ENCODE measurements around the gene BMAL1. TPM values are rescaled to one million over a fixed set of nuclear protein-coding genes. Genes with fewer than 3 reads are reported as not detected.

The BMAL1 gene
- total and polyA plus RNA-seq, 2 donors = 12.2 to 16.4 TPM

DNA sequence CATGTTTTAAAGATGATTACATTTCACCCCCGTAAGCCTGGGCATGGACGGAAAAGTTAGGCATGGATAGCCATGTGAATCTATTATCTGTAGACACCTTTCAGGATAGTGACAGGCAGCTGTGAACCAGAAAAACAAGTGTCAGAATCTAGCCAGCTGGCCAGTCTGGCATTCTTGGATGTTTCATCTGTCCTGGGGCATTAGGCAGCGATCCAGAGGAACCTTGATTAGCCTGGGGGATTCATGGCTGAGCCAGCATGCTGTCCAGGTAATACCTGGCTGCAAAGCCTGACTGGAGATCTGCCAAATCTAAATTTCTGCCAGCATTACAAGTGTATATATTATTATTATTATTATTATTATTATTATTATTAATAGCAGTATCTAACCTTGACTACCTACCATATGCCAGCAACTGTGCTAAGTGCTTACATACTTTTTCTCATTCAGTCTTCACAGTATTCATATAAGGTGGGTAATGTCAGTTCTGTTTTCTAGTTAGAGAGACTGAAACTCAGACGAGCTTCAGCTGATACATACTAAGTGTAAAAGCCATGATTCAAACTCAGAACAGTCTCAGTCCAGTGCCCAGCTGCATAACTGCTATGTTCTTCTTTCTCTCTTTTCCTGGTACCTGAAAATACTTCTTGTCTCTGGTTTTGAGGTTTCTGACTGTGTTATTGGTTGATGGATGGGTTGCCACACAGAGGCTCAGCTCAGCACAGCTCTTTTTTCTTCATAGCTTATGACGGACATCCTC lies 12.8 kb downstream of the BMAL1 start:
- H3K4me3 ChIP-seq (ENCODE audit: low read depth, low read length) = no peak overlapping the region
- H3K27ac ChIP-seq (ENCODE audit: low read depth) = no peak overlapping the region
- no peak for DNase-seq (ENCODE audit: extremely low spot score)
- 87% methylated on average over 5 of the region's 5 CpGs for WGBS
- no peaks in the 10 kb centered on the region for H3K4me1 ChIP-seq (ENCODE audit: insufficient read depth)
- H3K36me3 ChIP-seq (ENCODE audit: insufficient read depth) = no peaks in the 10 kb centered on the region

DNA sequence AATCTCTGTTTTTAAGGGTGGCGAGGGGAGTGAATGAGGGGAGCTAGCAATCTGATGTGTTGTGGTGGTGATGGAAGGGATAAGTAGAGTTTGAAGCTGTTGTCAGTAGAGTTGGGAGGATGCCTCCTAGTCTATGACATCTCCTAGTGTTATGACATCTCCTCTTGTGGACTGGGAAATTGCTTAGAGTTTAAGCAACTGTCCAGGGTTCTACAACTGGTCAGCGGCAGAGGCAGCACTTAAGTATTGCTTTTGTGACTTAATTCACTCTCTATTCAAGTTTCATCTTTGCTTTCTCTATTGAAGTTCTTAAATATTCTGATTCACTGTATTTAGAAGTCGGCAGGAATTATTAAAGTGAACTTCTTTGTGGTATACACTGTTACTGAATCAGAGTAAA lies 13.8 kb downstream of the BMAL1 start:
- WGBS = 92% methylated on average over 3 of the region's 3 CpGs
- Histone ChIP-seq H3K4me3 (ENCODE audit: low read depth, low read length) (no peak overlapping the region), H3K27ac (ENCODE audit: low read depth) (no peak overlapping the region), H3K36me3 (ENCODE audit: insufficient read depth) (no peaks in the 10 kb centered on the region), H3K4me1 (ENCODE audit: insufficient read depth) (no peaks in the 10 kb centered on the region)
- no peak for DNase-seq (ENCODE audit: extremely low spot score)

DNA sequence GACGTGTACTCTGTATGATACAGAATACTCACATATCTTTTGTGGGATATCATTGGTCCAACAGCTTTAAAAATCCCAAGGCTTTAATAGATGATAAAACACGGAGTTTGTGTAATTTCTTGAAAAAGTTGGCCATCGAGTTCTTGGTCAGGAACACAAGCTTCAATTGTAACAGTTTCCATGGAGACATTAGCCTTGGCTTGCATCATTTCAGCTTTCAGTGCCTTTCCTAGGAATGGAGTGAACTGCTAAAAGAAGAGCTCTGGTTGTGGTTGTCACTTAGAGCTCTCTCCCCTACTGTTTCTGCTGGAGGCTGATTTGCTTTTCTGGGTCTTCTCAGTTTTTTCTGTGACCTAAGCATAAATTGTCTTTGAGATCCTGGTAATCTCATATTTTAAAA lies 14.2 kb downstream of the BMAL1 start:
- Histone ChIP-seq H3K4me3 (ENCODE audit: low read depth, low read length) (no peak overlapping the region), H3K36me3 (ENCODE audit: insufficient read depth) (no peaks in the 10 kb centered on the region), H3K4me1 (ENCODE audit: insufficient read depth) (no peaks in the 10 kb centered on the region), H3K27ac (ENCODE audit: low read depth) (no peak overlapping the region)
- DNase-seq (ENCODE audit: extremely low spot score) = no peak
- 70% methylated on average over 3 of the region's 3 CpGs for WGBS

DNA sequence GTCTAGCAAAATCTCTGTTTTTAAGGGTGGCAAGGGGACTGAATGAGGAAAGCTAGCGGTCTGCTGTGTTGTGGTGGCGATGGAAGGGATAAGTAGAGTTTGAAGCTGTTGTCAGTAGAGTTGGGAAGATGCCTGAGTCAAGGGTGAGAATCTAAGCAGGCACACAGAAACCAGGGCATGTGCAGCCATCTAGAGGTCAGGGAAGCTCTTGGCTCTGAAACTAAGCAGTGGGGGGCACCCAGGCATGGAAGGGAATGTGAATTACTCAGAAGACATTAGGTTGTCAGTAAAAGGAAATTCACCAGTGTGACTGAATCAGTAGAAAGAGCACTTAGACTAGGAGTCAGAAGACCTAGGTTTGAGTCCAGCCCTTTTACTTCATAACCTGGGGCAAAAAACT lies 15.4 kb downstream of the BMAL1 start:
- no peak for DNase-seq (ENCODE audit: extremely low spot score)
- Histone ChIP-seq H3K27ac (ENCODE audit: low read depth) (no peak overlapping the region), H3K4me3 (ENCODE audit: low read depth, low read length) (no peak overlapping the region), H3K4me1 (ENCODE audit: insufficient read depth) (no peaks in the 10 kb centered on the region), H3K36me3 (ENCODE audit: insufficient read depth) (no peaks in the 10 kb centered on the region)
- 98% methylated on average over 2 of the region's 2 CpGs for WGBS

DNA sequence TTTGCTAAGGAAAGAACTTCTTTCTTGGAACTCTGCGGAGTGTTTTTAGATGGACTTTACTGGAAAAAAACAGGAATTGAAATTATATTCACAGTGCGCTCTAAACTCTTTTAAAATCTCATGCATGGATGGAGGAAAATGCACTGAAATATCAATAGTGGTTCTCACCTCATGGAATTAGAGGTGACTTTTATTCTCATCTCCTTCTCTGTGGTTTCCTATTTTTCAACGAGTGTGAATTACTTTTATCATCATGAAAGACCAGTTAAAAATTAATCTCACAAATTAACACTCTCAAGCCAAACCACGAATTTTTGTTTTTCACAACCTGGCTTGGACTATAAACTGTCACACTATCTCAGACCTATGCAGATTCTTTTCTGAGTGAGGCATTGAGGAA lies 16.6 kb downstream of the BMAL1 start:
- no peak for DNase-seq (ENCODE audit: extremely low spot score)
- no peaks in the 10 kb centered on the region for H3K36me3 ChIP-seq (ENCODE audit: insufficient read depth)
- no peak overlapping the region for H3K4me3 ChIP-seq (ENCODE audit: low read depth, low read length)
- H3K4me1 ChIP-seq (ENCODE audit: insufficient read depth) = no peaks in the 10 kb centered on the region
- WGBS = 72% methylated on average over 4 of the region's 4 CpGs
- no peak overlapping the region for H3K27ac ChIP-seq (ENCODE audit: low read depth)

GRCh38 chr11:13294771-13295579 lies 17.4 kb downstream of the BMAL1 start:
- Histone ChIP-seq H3K4me3 (ENCODE audit: low read depth, low read length) (no peak overlapping the region), H3K36me3 (ENCODE audit: insufficient read depth) (no peaks in the 10 kb centered on the region), H3K4me1 (ENCODE audit: insufficient read depth) (no peaks in the 10 kb centered on the region), H3K27ac (ENCODE audit: low read depth) (no peak overlapping the region)
- whole genome bisulfite sequencing = 82% methylated on average over 9 of the region's 9 CpGs
- DNase-seq (ENCODE audit: extremely low spot score) = no peak

GRCh38 chr11:13297308-13297916 lies 19.8 kb downstream of the BMAL1 start:
- WGBS = 94% methylated on average over 5 of the region's 5 CpGs
- no peak for DNase-seq (ENCODE audit: extremely low spot score)
- no peaks in the 10 kb centered on the region for H3K36me3 ChIP-seq (ENCODE audit: insufficient read depth)
- no peak overlapping the region for H3K27ac ChIP-seq (ENCODE audit: low read depth)
- H3K4me1 ChIP-seq (ENCODE audit: insufficient read depth) = no peaks in the 10 kb centered on the region
- H3K4me3 ChIP-seq (ENCODE audit: low read depth, low read length) = no peak overlapping the region

DNA sequence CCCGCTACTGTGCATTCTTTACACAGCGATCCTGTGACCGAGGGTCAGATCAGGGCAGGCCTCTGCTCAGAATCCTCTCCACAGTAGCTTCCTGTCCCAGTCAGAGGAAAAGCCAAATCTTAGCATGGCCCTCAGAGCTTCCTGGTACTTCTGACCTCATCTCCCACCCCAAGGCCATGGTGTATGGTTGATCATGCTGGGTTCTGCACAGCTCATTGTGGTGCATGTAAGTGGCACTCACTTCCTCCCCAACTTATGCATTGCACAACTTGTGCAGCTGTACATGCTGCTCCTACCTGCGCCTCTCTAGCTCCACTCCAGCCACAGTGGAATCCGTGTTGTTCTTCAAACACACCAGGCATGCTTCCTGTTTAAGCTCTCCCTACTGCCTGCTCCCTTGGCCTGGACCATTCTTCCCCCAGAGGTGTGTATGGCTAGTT lies 20.3 kb downstream of the BMAL1 start:
- DNase-seq (ENCODE audit: extremely low spot score) = no peak
- Histone ChIP-seq H3K4me1 (ENCODE audit: insufficient read depth) (no peaks in the 10 kb centered on the region), H3K36me3 (ENCODE audit: insufficient read depth) (no peaks in the 10 kb centered on the region), H3K4me3 (ENCODE audit: low read depth, low read length) (no peak overlapping the region), H3K27ac (ENCODE audit: low read depth) (no peak overlapping the region)
- 72% methylated on average over 5 of the region's 5 CpGs for WGBS

- no peaks in the 10 kb centered on the region for H3K36me3 ChIP-seq (ENCODE audit: insufficient read depth)
- no peaks in the 10 kb centered on the region for H3K4me1 ChIP-seq (ENCODE audit: insufficient read depth)
- no peak overlapping the region for H3K4me3 ChIP-seq (ENCODE audit: low read depth, low read length)
- 82% methylated on average over 4 of the region's 4 CpGs for WGBS
- no peak for DNase-seq (ENCODE audit: extremely low spot score)
- no peak overlapping the region for H3K27ac ChIP-seq (ENCODE audit: low read depth)
Observed at GRCh38 chr11:13298765-13299164, 21.2 kb downstream of the BMAL1 start.

DNA sequence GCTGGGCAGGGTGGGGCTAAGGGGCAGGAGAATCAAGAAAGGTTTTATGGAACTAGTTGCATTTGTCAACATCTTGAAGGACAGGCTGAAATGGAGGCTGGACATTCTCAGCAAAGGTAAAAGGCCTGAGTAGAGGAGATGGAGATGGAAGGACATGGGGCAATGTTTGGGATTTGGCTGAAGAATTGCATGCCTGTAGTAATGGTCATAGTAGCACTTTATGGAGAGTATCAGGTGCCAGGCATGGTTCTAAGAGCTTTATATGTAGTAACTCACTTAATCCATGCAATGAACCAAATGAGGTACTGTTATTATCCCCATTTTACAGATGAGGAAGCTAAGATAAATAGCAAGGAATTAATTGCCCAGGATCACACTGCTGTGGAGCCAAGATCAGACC lies 23.9 kb downstream of the BMAL1 start:
- H3K27ac ChIP-seq (ENCODE audit: low read depth) = no peak overlapping the region
- H3K4me3 ChIP-seq (ENCODE audit: low read depth, low read length) = no peak overlapping the region
- no peaks in the 10 kb centered on the region for H3K4me1 ChIP-seq (ENCODE audit: insufficient read depth)
- H3K36me3 ChIP-seq (ENCODE audit: insufficient read depth) = no peaks in the 10 kb centered on the region
- no peak for DNase-seq (ENCODE audit: extremely low spot score)

DNA sequence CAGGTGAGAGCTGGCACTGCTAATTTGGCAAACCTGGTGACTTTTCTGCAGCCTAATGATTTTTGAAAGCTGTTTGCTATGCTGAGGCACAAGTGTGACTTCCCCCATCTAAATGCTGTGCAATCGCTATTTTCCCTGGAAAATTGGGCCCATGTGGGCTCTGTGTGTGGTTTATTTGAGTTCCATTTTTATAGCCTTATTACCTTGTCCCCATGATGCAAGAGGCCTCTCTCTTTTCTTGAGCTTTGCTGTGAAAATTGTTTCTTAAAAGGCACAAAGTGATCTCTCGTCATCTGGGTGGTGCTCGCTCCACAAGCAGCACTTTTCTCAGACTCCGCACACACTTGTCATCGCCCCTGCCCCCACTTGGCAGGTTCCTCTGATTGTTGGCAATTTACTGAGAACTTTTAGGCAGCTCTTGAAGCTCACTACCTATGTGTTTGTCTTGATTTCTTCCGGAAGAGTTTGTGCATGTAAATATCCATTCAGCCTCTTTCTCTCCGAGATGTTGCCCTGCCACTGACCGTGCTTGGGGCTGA lies 24.9 kb downstream of the BMAL1 start:
- 86% methylated on average over 8 of the region's 8 CpGs for WGBS
- H3K27ac ChIP-seq (ENCODE audit: low read depth) = no peak overlapping the region
- no peaks in the 10 kb centered on the region for H3K4me1 ChIP-seq (ENCODE audit: insufficient read depth)
- no peaks in the 10 kb centered on the region for H3K36me3 ChIP-seq (ENCODE audit: insufficient read depth)
- H3K4me3 ChIP-seq (ENCODE audit: low read depth, low read length) = no peak overlapping the region
- DNase-seq (ENCODE audit: extremely low spot score) = no peak

GRCh38 chr11:13303668-13304649 lies 26.4 kb downstream of the BMAL1 start:
- H3K4me3 ChIP-seq (ENCODE audit: low read depth, low read length) = no peak overlapping the region
- no peaks in the 10 kb centered on the region for H3K36me3 ChIP-seq (ENCODE audit: insufficient read depth)
- H3K4me1 ChIP-seq (ENCODE audit: insufficient read depth) = no peaks in the 10 kb centered on the region
- WGBS = 86% methylated on average over 10 of the region's 10 CpGs
- no peak for DNase-seq (ENCODE audit: extremely low spot score)
- no peak overlapping the region for H3K27ac ChIP-seq (ENCODE audit: low read depth)
